Thyroid gland (tissue), 4 donors: ENCODE measurements around the gene SNX19.

ENCODE experiments used
- POLR2A ChIP-seq, 2 donors: fragments of 450-650 bp; IDR thresholded peaks; one replicate each; pipeline ENCODE4 v1.6.1; 2017; ENCODE audit warnings: antibody characterized with exemption in 2 of 2, mild to moderate bottlenecking in 2 of 2, moderate library complexity in 1 of 2
- TF ChIP-seq, protein P1 (sequence below), 6 experiments: fragments of 200-600 bp in 3 of 6; fragments of 450-650 bp in 3 of 6; sonication (generic) in 3 of 6; IDR thresholded peaks; one replicate each; pipeline ENCODE4 v1.5.1; 2016 to 2019; ENCODE audit warnings: antibody characterized with exemption in 6 of 6, mild to moderate bottlenecking in 2 of 6, inconsistent platforms in 1 of 6, moderate library complexity in 1 of 6

DNA sequence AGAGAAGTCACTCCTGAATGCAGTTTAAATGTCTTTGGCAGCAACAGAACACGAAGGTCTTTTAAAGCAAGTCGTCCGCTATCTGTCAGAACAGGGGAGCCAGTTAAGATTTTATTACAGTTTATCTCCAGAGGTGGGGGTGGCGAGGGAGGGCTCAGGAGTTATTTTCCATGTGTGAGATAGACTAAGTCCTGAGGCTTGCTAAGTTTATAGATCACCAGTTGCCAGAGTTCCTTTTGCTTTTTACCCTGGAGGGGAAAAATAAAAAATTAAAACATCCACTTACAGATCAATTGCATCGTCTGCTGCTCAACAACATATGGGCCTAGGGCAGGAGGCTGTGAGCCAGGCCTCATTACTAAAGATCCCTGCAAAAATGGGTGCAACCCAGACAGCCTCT is 90.7 kb downstream of the SNX19 start:
- TF ChIP-seq, protein P1, sequence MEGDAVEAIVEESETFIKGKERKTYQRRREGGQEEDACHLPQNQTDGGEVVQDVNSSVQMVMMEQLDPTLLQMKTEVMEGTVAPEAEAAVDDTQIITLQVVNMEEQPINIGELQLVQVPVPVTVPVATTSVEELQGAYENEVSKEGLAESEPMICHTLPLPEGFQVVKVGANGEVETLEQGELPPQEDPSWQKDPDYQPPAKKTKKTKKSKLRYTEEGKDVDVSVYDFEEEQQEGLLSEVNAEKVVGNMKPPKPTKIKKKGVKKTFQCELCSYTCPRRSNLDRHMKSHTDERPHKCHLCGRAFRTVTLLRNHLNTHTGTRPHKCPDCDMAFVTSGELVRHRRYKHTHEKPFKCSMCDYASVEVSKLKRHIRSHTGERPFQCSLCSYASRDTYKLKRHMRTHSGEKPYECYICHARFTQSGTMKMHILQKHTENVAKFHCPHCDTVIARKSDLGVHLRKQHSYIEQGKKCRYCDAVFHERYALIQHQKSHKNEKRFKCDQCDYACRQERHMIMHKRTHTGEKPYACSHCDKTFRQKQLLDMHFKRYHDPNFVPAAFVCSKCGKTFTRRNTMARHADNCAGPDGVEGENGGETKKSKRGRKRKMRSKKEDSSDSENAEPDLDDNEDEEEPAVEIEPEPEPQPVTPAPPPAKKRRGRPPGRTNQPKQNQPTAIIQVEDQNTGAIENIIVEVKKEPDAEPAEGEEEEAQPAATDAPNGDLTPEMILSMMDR (IDR thresholded peaks at IDR 0.05) = no peak
- no peak for TF ChIP-seq POLR2A (IDR thresholded peaks at IDR 0.05)
